K562 (cell line): Measurements from ENCODE around the gene ITPR1.

Experiments
- CTCF ChIP-seq, 3 experiments: IDR thresholded peaks in 2 of 3; conservative IDR thresholded peaks in 1 of 3; 2 replicates each; pipeline ENCODE4 v1.5.1; 2011 to 2012; ENCODE audit warnings: low read length in 3 of 3, mild to moderate bottlenecking in 3 of 3, control low read depth in 2 of 3, improper control_type of control experiment in 1 of 3, inconsistent platforms in 1 of 3, low read depth in 1 of 3, mixed read lengths in 1 of 3, moderate library complexity in 1 of 3; ENCODE audit not compliant: insufficient read depth in 2 of 3
- EP300 ChIP-seq: IDR thresholded peaks from 2 replicates; pipeline ENCODE4 v1.6.1; 2012; ENCODE audit warnings: low read length, improper control_type of control experiment
- TBP ChIP-seq: optimal IDR thresholded peaks from 2 replicates; pipeline ENCODE3; 2011; ENCODE audit warnings: low read depth, low read length, improper control_type of control experiment
- TRIM28 ChIP-seq: fragments of 450-650 bp; IDR thresholded peaks from 2 replicates; pipeline ENCODE4 v1.6.1; 2017
- ZFX ChIP-seq: sonication (generic); formaldehyde crosslinking; IDR thresholded peaks from 2 replicates; pipeline ENCODE4 v1.8.0; 2022; ENCODE audit warnings: mild to moderate bottlenecking, missing genetic modification reagents, moderate library complexity
- ZNF224 ChIP-seq: sonication (generic); formaldehyde crosslinking; IDR thresholded peaks from 2 replicates; pipeline ENCODE4 v1.8.0; 2022; ENCODE audit warnings: mild to moderate bottlenecking, missing genetic modification reagents

- peak; percentile 58 for TF ChIP-seq EP300
- no peak for TF ChIP-seq CTCF (IDR thresholded peaks at IDR 0.05 in 2 of 3, conservative IDR thresholded peaks at IDR 0.05 in 1 of 3; ENCODE audit: insufficient read depth in 2 of 3, low read depth in 1 of 3, low read length in 3 of 3)
- no peak for TF ChIP-seq TBP
- no peak for TF ChIP-seq ZNF224
- 0 out of 2 replicates have a peak, but pooled peaks have one; percentile 16 for TF ChIP-seq TRIM28
- no peak for TF ChIP-seq ZFX
Observed at GRCh38 chr3:4825436-4826236, 332.5 kb downstream of the ITPR1 start.
